Endothelial cell of umbilical vein (primary cell): Measurements from ENCODE around the gene FMN2. TPM values are rescaled to one million over a fixed set of nuclear protein-coding genes. Genes with fewer than 3 reads are reported as not detected.

ENCODE experiments used
- BruUV-seq: library from RNA; stranded (reverse); fragments of 400-500 nt; replicated peaks from 2 replicates; lab custom pipeline; 2021; lab: Mats Ljungman, UMichigan
- CTCF ChIA-PET: fragments of 300-600, 350-600 bp; sonication (Branson Sonifier 250); formaldehyde crosslinking; loops from one replicate; lab custom pipeline; 2021; ENCODE audit warnings: antibody characterized with exemption, inconsistent platforms; lab: Charles Lee
- POLR2A ChIA-PET: fragments of 300-600, 350-600 bp; sonication (Branson Sonifier 250); formaldehyde crosslinking; loops from one replicate; lab custom pipeline; 2021; ENCODE audit warnings: antibody characterized with exemption, inconsistent platforms; lab: Charles Lee
- DNase-seq: peaks from one replicate; pipeline ENCODE4 v3.0.0-alpha.2; 2011; ENCODE audit warnings: low read depth, low spot score
- FAIRE-seq: peaks from 2 replicates; lab custom pipeline; 2011; peaks lifted over from hg19 to GRCh38; lab: Jason Lieb, UNC
- H2AFZ ChIP-seq: 2 replicates; pipeline ENCODE4 v1.6.0; 2012; ENCODE audit warnings: low read depth, low read length, control low read depth, inconsistent platforms
- H3K27ac ChIP-seq: 2 replicates; pipeline ENCODE4 v1.5.1; 2011; ENCODE audit warnings: low read depth, mild to moderate bottlenecking, control low read depth, low read length, moderate library complexity; ENCODE audit not compliant: insufficient read depth
- H3K27me3 ChIP-seq, 2 experiments: 2 replicates each; pipeline versions ENCODE4 v1.6.0 to v1.6.1; 2011; ENCODE audit warnings: low read length in 2 of 2, mixed read lengths in 1 of 2; ENCODE audit not compliant: control insufficient read depth in 2 of 2, insufficient read depth in 2 of 2
- H3K36me3 ChIP-seq, 2 experiments: 2 replicates in 1 of 2; 3 replicates in 1 of 2; pipeline ENCODE4 v1.5.1; 2011; ENCODE audit warnings: low read length in 2 of 2, mild to moderate bottlenecking in 1 of 2, moderate library complexity in 1 of 2; ENCODE audit not compliant: control insufficient read depth in 2 of 2, insufficient read depth in 2 of 2; ENCODE audit errors: extremely low read depth in 1 of 2
- H3K4me1 ChIP-seq: 3 replicates; pipeline ENCODE4 v1.5.1; 2011; ENCODE audit warnings: mild to moderate bottlenecking, low read length; ENCODE audit not compliant: control insufficient read depth, insufficient read depth; ENCODE audit errors: extremely low read depth
- H3K4me2 ChIP-seq: 2 replicates; pipeline ENCODE4 v1.6.1; 2011; ENCODE audit warnings: low read length, control low read depth, mixed read lengths; ENCODE audit not compliant: insufficient read depth
- H3K4me3 ChIP-seq, 3 experiments: fragments of 200-600 bp in 1 of 3; sonication (generic), shearing (Covaris generic) in 1 of 3; replicated peaks in 1 of 3; 2 replicates each; pipeline ENCODE4 v1.5.1; 2011 to 2016; ENCODE audit warnings: control low read depth in 3 of 3, low read length in 3 of 3, mild to moderate bottlenecking in 2 of 3, inconsistent platforms in 1 of 3, low read depth in 1 of 3, moderate library complexity in 1 of 3; ENCODE audit not compliant: insufficient read depth in 1 of 3
- H3K79me2 ChIP-seq: 2 replicates; pipeline ENCODE4 v1.6.0; 2012; ENCODE audit warnings: low read length, inconsistent platforms; ENCODE audit not compliant: control insufficient read depth, insufficient read depth
- H3K9ac ChIP-seq: replicated peaks from 2 replicates; pipeline ENCODE3; 2011; ENCODE audit warnings: low read length, control low read depth; ENCODE audit not compliant: insufficient read depth; ENCODE audit errors: extremely low read depth
- H3K9me1 ChIP-seq: replicated peaks from 3 replicates; pipeline ENCODE4 v1.6.0; 2011; ENCODE audit warnings: mild to moderate bottlenecking, low read length; ENCODE audit not compliant: control insufficient read depth, insufficient read depth; ENCODE audit errors: extremely low read depth
- H3K9me3 ChIP-seq: replicated peaks from 2 replicates; pipeline ENCODE4 v1.5.1; 2012; ENCODE audit warnings: low read length, inconsistent platforms; ENCODE audit not compliant: control insufficient read depth, insufficient read depth
- H4K20me1 ChIP-seq: replicated peaks from 2 replicates; pipeline ENCODE3; 2011; ENCODE audit warnings: mild to moderate bottlenecking, low read length; ENCODE audit not compliant: control insufficient read depth, insufficient read depth; ENCODE audit errors: extremely low read depth
- EZH2 ChIP-seq: IDR thresholded peaks from 2 replicates; pipeline ENCODE4 v1.6.1; 2012; ENCODE audit warnings: borderline replicate concordance, low read depth, mild to moderate bottlenecking, moderate library complexity, low read length, inconsistent platforms; ENCODE audit not compliant: severe bottlenecking
- FOS ChIP-seq: IDR thresholded peaks from 2 replicates; pipeline ENCODE4 v1.6.1; 2011; ENCODE audit warnings: mild to moderate bottlenecking, low read length, moderate library complexity, borderline replicate concordance; ENCODE audit not compliant: insufficient read depth
- GATA2 ChIP-seq: IDR thresholded peaks from 2 replicates; pipeline ENCODE4 v1.7.0; 2011; ENCODE audit warnings: low read depth, mild to moderate bottlenecking, moderate library complexity, mixed read lengths, low read length; ENCODE audit not compliant: insufficient read length, insufficient read depth
- JUN ChIP-seq: IDR thresholded peaks from 2 replicates; pipeline ENCODE4 v1.6.1; 2011; ENCODE audit warnings: borderline replicate concordance, low read depth; ENCODE audit not compliant: insufficient read length, insufficient read depth
- MYC ChIP-seq: IDR thresholded peaks from one replicate; pipeline ENCODE4 v1.6.1; 2011; ENCODE audit warnings: mild to moderate bottlenecking, low read depth, low read length
- POLR2A ChIP-seq: IDR thresholded peaks from 2 replicates; pipeline ENCODE4 v1.6.1; 2012; ENCODE audit warnings: low read depth, mild to moderate bottlenecking, control low read depth, low read length
- POLR2AphosphoS5 ChIP-seq: IDR thresholded peaks from 2 replicates; pipeline ENCODE4 v1.6.1; 2012; ENCODE audit warnings: low read depth, mild to moderate bottlenecking, control low read depth, low read length, moderate library complexity; ENCODE audit not compliant: insufficient read depth
- dilution Hi-C: fragments of 300-500 bp; cut with MboI; formaldehyde crosslinking; loops from one replicate; pipeline ENCODE4 v1.15.0; 2019; ENCODE audit warnings: low sequenced_read_pairs; ENCODE audit not compliant: extremely low pct_ligation_motif_present
- intact Hi-C: fragments of 100-400 bp; cut with micrococcal nuclease; formaldehyde crosslinking; loops from one replicate; pipeline ENCODE4 v1.10.0; 2022
- polyA plus RNA-seq, 4 experiments: library from polyadenylated mRNA; depleted of rRNA in 3 of 4; stranded (reverse) in 3 of 4; unstranded in 1 of 4; fragments of >200 nt; gene quantifications; 2 replicates each; pipeline versions ENCODE4 v1.2.1 to v1.2.3, GENCODE V29; 2011 to 2012; ENCODE audit warnings: missing spikeins in 1 of 4
- total RNA-seq: library from RNA; stranded (reverse); gene quantifications from 2 replicates; pipeline ENCODE4 v1.2.3, GENCODE V29; 2021
- TF ChIP-seq, protein P1 (sequence below): IDR thresholded peaks from 2 replicates; pipeline ENCODE4 v1.6.1; 2011; ENCODE audit not compliant: insufficient read depth, insufficient read length
- TF ChIP-seq, protein P2 (sequence below), 2 donors: IDR thresholded peaks; 1 replicate in 1 of 2; 2 replicates in 1 of 2; pipeline ENCODE4 v1.5.1; 2011; ENCODE audit warnings: low read length in 2 of 2, mild to moderate bottlenecking in 2 of 2, moderate library complexity in 2 of 2, control low read depth in 1 of 2, inconsistent platforms in 1 of 2, low read depth in 1 of 2; ENCODE audit not compliant: insufficient read depth in 1 of 2; ENCODE audit errors: extremely low read depth in 1 of 2

The FMN2 gene
- total and polyA plus RNA-seq, 2 donors (not counting 3 experiments of a cell fraction or from before 2014, with no cell fraction given): not detected

DNA sequence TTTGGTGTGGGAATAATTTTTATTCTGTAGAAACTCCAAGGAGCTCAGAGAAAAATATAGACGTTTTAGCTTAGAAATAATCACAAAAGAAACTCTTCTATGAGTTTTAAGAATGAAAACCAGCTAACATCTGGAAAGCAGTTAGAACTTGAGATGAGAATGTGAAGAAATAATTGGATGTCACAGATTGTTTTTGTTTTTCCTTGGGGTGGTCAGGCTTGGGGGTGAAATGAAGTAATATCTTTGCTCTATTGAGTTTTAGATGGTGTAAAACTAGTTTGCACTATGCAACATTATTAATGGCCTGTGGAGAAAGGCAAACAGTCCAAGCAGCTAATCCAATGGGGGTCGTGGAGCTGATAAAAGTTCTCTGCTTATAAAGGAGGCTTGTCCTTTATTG, 101.2 kb downstream of the FMN2 start:
- Histone ChIP-seq H3K36me3 (no peaks in the 10 kb centered on the region), H3K4me2 (no peak overlapping the region), H3K4me3 (no peak overlapping the region), H3K9ac (no peak overlapping the region), H3K9me1 (no peaks in the 10 kb centered on the region), H3K27me3 (no peaks in the 10 kb centered on the region), H3K9me3 (no peaks in the 10 kb centered on the region), H3K4me1 (no peaks in the 10 kb centered on the region), H3K27ac (no peak overlapping the region), H2AFZ (no peak overlapping the region), H3K79me2 (no peaks in the 10 kb centered on the region), H4K20me1 (no peaks in the 10 kb centered on the region)
- POLR2A ChIA-PET: no interaction called here
- DNase-seq (no peak), FAIRE-seq (no peak)
- TF ChIP-seq JUN: no peak
- TF ChIP-seq GATA2: no peak
- TF ChIP-seq POLR2AphosphoS5: no peak
- TF ChIP-seq, protein P1, sequence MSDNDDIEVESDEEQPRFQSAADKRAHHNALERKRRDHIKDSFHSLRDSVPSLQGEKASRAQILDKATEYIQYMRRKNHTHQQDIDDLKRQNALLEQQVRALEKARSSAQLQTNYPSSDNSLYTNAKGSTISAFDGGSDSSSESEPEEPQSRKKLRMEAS: no peak
- no peak for TF ChIP-seq MYC
- TF ChIP-seq, protein P2, sequence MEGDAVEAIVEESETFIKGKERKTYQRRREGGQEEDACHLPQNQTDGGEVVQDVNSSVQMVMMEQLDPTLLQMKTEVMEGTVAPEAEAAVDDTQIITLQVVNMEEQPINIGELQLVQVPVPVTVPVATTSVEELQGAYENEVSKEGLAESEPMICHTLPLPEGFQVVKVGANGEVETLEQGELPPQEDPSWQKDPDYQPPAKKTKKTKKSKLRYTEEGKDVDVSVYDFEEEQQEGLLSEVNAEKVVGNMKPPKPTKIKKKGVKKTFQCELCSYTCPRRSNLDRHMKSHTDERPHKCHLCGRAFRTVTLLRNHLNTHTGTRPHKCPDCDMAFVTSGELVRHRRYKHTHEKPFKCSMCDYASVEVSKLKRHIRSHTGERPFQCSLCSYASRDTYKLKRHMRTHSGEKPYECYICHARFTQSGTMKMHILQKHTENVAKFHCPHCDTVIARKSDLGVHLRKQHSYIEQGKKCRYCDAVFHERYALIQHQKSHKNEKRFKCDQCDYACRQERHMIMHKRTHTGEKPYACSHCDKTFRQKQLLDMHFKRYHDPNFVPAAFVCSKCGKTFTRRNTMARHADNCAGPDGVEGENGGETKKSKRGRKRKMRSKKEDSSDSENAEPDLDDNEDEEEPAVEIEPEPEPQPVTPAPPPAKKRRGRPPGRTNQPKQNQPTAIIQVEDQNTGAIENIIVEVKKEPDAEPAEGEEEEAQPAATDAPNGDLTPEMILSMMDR (IDR thresholded peaks at IDR 0.05; ENCODE audit: extremely low read depth in 1 of 2, insufficient read depth in 1 of 2, low read depth in 1 of 2, low read length in 2 of 2): no peak
- TF ChIP-seq EZH2: no peak
- no peak for TF ChIP-seq FOS
- TF ChIP-seq POLR2A: no peak
- CTCF ChIA-PET: no interaction called here
- BruUV-seq: no TSS peak
- dilution Hi-C loops: no loop called here
- intact Hi-C loops: no loop called here
